Kidney (tissue), 14 donors: ENCODE results near the gene FAM107A. TPM values are rescaled to one million over a fixed set of nuclear protein-coding genes. Genes with fewer than 3 reads are reported as not detected.

Experiments
- DNase-seq, 5 donors: peaks; one replicate each; pipeline ENCODE4 v3.0.0-alpha.2; 2013 to 2020
- FAIRE-seq: peaks from 2 replicates; lab custom pipeline; 2012; peaks lifted over from hg19 to GRCh38; lab: Jason Lieb, UNC
- H3K27ac ChIP-seq, 2 donors: one replicate each; pipeline ENCODE4 v1.7.0; 2013; ENCODE audit warnings: low read depth in 2 of 2, low read length in 2 of 2, inconsistent platforms in 1 of 2
- H3K27me3 ChIP-seq: one replicate; pipeline ENCODE4 v1.7.1; 2013; ENCODE audit warnings: low read length, inconsistent platforms; ENCODE audit not compliant: control insufficient read depth, insufficient read depth
- H3K36me3 ChIP-seq, 3 donors: one replicate each; pipeline versions ENCODE4 v1.7.0 to v1.7.1; 2013; ENCODE audit warnings: low read length in 3 of 3, control low read depth in 1 of 3, inconsistent platforms in 1 of 3; ENCODE audit not compliant: insufficient read depth in 3 of 3, control insufficient read depth in 2 of 3
- H3K4me1 ChIP-seq, 3 donors: one replicate each; pipeline versions ENCODE4 v1.7.0 to v1.7.1; 2013; ENCODE audit warnings: low read length in 3 of 3, inconsistent platforms in 1 of 3, low read depth in 1 of 3; ENCODE audit not compliant: control insufficient read depth in 2 of 3, insufficient read depth in 2 of 3
- H3K4me3 ChIP-seq, 3 donors: one replicate each; pipeline versions ENCODE4 v1.7.0 to v1.8.1; 2013; ENCODE audit warnings: low read length in 3 of 3, control low read depth in 1 of 3, inconsistent platforms in 1 of 3
- H3K9ac ChIP-seq, 3 donors: one replicate each; pipeline versions ENCODE4 v1.7.0 to v1.7.1; 2013; ENCODE audit warnings: low read length in 3 of 3, control low read depth in 1 of 3, inconsistent platforms in 1 of 3
- H3K9me3 ChIP-seq, 3 donors: one replicate each; pipeline versions ENCODE4 v1.7.0 to v1.7.1; 2013; ENCODE audit warnings: low read length in 3 of 3, control low read depth in 1 of 3, inconsistent platforms in 1 of 3; ENCODE audit not compliant: control insufficient read depth in 2 of 3, insufficient read depth in 1 of 3
- CTCF ChIP-seq: IDR thresholded peaks from 3 replicates; pipeline ENCODE4 v1.5.1; 2012; ENCODE audit warnings: mild to moderate bottlenecking, moderate library complexity, borderline replicate concordance; ENCODE audit not compliant: insufficient read depth; ENCODE audit errors: extremely low read depth
- intact Hi-C: fragments of 100-400 bp; cut with DNase I; formaldehyde crosslinking; loops from one replicate; pipeline ENCODE4 v1.11.1; 2022
- polyA plus RNA-seq: library from polyadenylated mRNA; stranded (reverse); fragments of 350-450 nt; fragmentation: Illumina TruSeq; extraction: RNeasy Lipid Tissue Mini Kit (QIAGEN cat#74804); gene quantifications from one replicate; pipeline ENCODE4 v1.2.3, GENCODE V29; 2014; ENCODE audit warnings: low read depth, low replicate concordance; ENCODE audit not compliant: insufficient read depth
- total RNA-seq: library from RNA; stranded (reverse); fragmentation: NEBNext Ultra II Directional; extraction: Animal tissue kit (Norgen Biotek cat#: 25700); gene quantifications from one replicate; pipeline ENCODE4 v1.2.1, GENCODE V29; 2021
- donor health status: control.
- donor health status: control.
- donor health status: control.
- donor health status: control.
- donor health status: control.
- donor health status: DM: yes; HTN: yes; CAD: no.
- donor health status: Normal renal cell carcinoma (clear cell type).

FAM107A gene
- total and polyA plus RNA-seq, 2 donors from 2014 or later = 52.5 to 180 TPM

GRCh38 chr3:58586776-58587192 is 9.6 kb upstream of the FAM107A start:
- FAIRE-seq (no peak), DNase-seq (peak in 4 of 5 donors; percentile 62 to 75 (median 70))
- no peak for TF ChIP-seq CTCF
- H3K27me3 ChIP-seq = peaks cover 2% of the 10 kb centered on the region
- peak overlapping the region in 1 of 3 donors; percentile 42 for H3K4me3 ChIP-seq
- peaks cover 0 to 15% (median 13%) of the 10 kb centered on the region in 3 donors for H3K4me1 ChIP-seq
- peak overlapping the region; percentile 10 to 48 for H3K27ac ChIP-seq
- intact Hi-C loops = no loop called here
- H3K9ac ChIP-seq = no peak overlapping the region
- no peaks in the 10 kb centered on the region for H3K9me3 ChIP-seq
- H3K36me3 ChIP-seq = no peaks in the 10 kb centered on the region

GRCh38 chr3:58585994-58586393 is 8.8 kb upstream of the FAM107A start:
- Histone ChIP-seq H3K9me3 (no peaks in the 10 kb centered on the region), H3K4me3 (peak overlapping the region in 2 of 3 donors; percentile 64 to 87), H3K36me3 (no peaks in the 10 kb centered on the region), H3K9ac (peak overlapping the region in 1 of 3 donors; percentile 90), H3K27ac (peak overlapping the region; percentile 84 to 88), H3K4me1 (peaks cover 0 to 19% (median 17%) of the 10 kb centered on the region in 3 donors), H3K27me3 (peaks cover 2% of the 10 kb centered on the region)
- DNase-seq (peak; percentile 85 to 93 (median 87)), FAIRE-seq (no peak)
- no peak for TF ChIP-seq CTCF
- intact Hi-C loops = no loop called here

GRCh38 chr3:58585005-58585786 is 8.0 kb upstream of the FAM107A start:
- Histone ChIP-seq H3K27ac (peak overlapping the region; percentile 84 to 88), H3K27me3 (peaks cover 2% of the 10 kb centered on the region), H3K4me3 (peak overlapping the region; percentile 64 to 87 (median 69)), H3K9ac (peak overlapping the region; percentile 0 to 90 (median 56)), H3K4me1 (peaks cover 0 to 23% (median 19%) of the 10 kb centered on the region in 3 donors), H3K9me3 (no peaks in the 10 kb centered on the region), H3K36me3 (no peaks in the 10 kb centered on the region)
- FAIRE-seq (no peak), DNase-seq (peak; percentile 86 to 96 (median 90))
- TF ChIP-seq CTCF = peak; percentile 78
- intact Hi-C loops = no loop called here
